GM12878 (cell line): ENCODE results near the gene NR1D1. TPM values are rescaled to one million over a fixed set of nuclear protein-coding genes. Genes with fewer than 3 reads are reported as not detected.

Source experiments
- IRF4 ChIP-seq: IDR thresholded peaks from 2 replicates; pipeline ENCODE4 v1.6.1; 2011; ENCODE audit warnings: low read depth, low read length
- NR2F1 ChIP-seq: fragments of 450-650 bp; conservative IDR thresholded peaks from 2 replicates; pipeline ENCODE4 v1.6.1; 2017; ENCODE audit warnings: mild to moderate bottlenecking
- PKNOX1 ChIP-seq: fragments of 450-650 bp; IDR thresholded peaks from 2 replicates; pipeline ENCODE4 v1.6.1; 2016; ENCODE audit warnings: mild to moderate bottlenecking
- REST ChIP-seq: IDR thresholded peaks from 2 replicates; pipeline ENCODE4 v1.6.1; 2012; ENCODE audit warnings: mild to moderate bottlenecking, low read depth, low read length
- polyA plus RNA-seq, 11 experiments: library from polyadenylated mRNA; depleted of rRNA in 4 of 11; unstranded in 6 of 11; stranded (reverse) in 5 of 11; fragments of >200 nt; fragmentation: Nextera tagmentation in 4 of 11; fragmentation: Illumina TruSeq in 1 of 11; extraction: Ambion mirVana in 4 of 11; extraction: Trizol in 1 of 11; gene quantifications; 1 replicate in 1 of 11; 2 replicates in 10 of 11; pipeline versions ENCODE4 v1.2.1 to v1.2.3, GENCODE V29; 2011 to 2016; ENCODE audit warnings: inconsistent platforms in 2 of 11, missing spikeins in 2 of 11, low read depth in 1 of 11
- total RNA-seq, 4 experiments: library from RNA; depleted of rRNA in 3 of 4; stranded (reverse); fragments of >200 nt in 3 of 4; fragmentation: Illumina TruSeq in 1 of 4; extraction: Trizol in 1 of 4; gene quantifications; 2 replicates each; pipeline versions ENCODE4 v1.2.1 to v1.2.3, GENCODE V29; 2013 to 2021
- TF ChIP-seq, protein P1 (sequence below): IDR thresholded peaks from 2 replicates; pipeline ENCODE4 v1.6.1; 2011; ENCODE audit warnings: low read depth, low read length, improper control_type of control experiment, borderline replicate concordance
- TF ChIP-seq, protein P2 (sequence below): fragments of 450-650 bp; IDR thresholded peaks from 2 replicates; pipeline ENCODE4 v1.6.1; 2016; ENCODE audit warnings: mild to moderate bottlenecking
- TF ChIP-seq, protein P3 (sequence below): IDR thresholded peaks from 2 replicates; pipeline ENCODE4 v1.6.1; 2011; ENCODE audit warnings: mild to moderate bottlenecking, low read depth, low read length, moderate library complexity; ENCODE audit not compliant: insufficient replicate concordance

The NR1D1 gene
- total and polyA plus RNA-seq, 10 of the 15 experiments (the other 5 are each of a cell fraction or from before 2014, with no cell fraction given) = 0.10 to 3.4 (median 0.94) TPM

- TF ChIP-seq, protein P1, sequence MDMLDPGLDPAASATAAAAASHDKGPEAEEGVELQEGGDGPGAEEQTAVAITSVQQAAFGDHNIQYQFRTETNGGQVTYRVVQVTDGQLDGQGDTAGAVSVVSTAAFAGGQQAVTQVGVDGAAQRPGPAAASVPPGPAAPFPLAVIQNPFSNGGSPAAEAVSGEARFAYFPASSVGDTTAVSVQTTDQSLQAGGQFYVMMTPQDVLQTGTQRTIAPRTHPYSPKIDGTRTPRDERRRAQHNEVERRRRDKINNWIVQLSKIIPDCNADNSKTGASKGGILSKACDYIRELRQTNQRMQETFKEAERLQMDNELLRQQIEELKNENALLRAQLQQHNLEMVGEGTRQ = no peak
- TF ChIP-seq NR2F1 (no peak), PKNOX1 (no peak), IRF4 (no peak), REST (no peak)
- TF ChIP-seq, protein P2, sequence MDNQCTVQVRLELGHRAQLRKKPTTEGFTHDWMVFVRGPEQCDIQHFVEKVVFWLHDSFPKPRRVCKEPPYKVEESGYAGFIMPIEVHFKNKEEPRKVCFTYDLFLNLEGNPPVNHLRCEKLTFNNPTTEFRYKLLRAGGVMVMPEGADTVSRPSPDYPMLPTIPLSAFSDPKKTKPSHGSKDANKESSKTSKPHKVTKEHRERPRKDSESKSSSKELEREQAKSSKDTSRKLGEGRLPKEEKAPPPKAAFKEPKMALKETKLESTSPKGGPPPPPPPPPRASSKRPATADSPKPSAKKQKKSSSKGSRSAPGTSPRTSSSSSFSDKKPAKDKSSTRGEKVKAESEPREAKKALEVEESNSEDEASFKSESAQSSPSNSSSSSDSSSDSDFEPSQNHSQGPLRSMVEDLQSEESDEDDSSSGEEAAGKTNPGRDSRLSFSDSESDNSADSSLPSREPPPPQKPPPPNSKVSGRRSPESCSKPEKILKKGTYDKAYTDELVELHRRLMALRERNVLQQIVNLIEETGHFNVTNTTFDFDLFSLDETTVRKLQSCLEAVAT = no peak
- TF ChIP-seq, protein P3, sequence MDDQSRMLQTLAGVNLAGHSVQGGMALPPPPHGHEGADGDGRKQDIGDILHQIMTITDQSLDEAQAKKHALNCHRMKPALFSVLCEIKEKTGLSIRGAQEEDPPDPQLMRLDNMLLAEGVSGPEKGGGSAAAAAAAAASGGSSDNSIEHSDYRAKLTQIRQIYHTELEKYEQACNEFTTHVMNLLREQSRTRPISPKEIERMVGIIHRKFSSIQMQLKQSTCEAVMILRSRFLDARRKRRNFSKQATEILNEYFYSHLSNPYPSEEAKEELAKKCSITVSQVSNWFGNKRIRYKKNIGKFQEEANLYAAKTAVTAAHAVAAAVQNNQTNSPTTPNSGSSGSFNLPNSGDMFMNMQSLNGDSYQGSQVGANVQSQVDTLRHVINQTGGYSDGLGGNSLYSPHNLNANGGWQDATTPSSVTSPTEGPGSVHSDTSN = no peak
Observed at GRCh38 chr17:40064971-40065768, 35.2 kb downstream of the NR1D1 start (continued).
